ENCODE measurements around the gene CUEDC1.

- TF ChIP-seq CTCF (IDR thresholded peaks at IDR 0.05) (no peak), POLR2A (IDR thresholded peaks at IDR 0.05) (no peak)
These were observed 62.2 kb downstream of the CUEDC1 start for GRCh38 chr17:57892820-57893595.
